HEK293T (cell line): ENCODE data around the gene TET3.

ENCODE experiments used
- CTCF ChIA-PET: fragments of 350-600 bp; formaldehyde crosslinking; extraction: SDS; loops from one replicate; lab custom pipeline; 2021; ENCODE audit warnings: antibody characterized with exemption, inconsistent platforms; lab: Yijun Ruan, JAX
- POLR2A ChIA-PET: fragments of 350-600 bp; formaldehyde crosslinking; extraction: SDS; loops from one replicate; lab custom pipeline; 2020; ENCODE audit warnings: antibody characterized with exemption, inconsistent platforms; lab: Yijun Ruan, JAX
- DNase-seq: peaks from one replicate; pipeline ENCODE4 v3.0.0; 2012; ENCODE audit warnings: mixed read lengths; ENCODE audit errors: extremely low spot score
- ARNT ChIP-seq: fragments of 450-650 bp; IDR thresholded peaks from 2 replicates; pipeline ENCODE4 v1.6.1; 2017; ENCODE audit warnings: mild to moderate bottlenecking
- BHLHE40 ChIP-seq: fragments of 450-650 bp; IDR thresholded peaks from 2 replicates; pipeline ENCODE4 v1.6.1; 2016; ENCODE audit warnings: mild to moderate bottlenecking, moderate library complexity, borderline replicate concordance
- CTBP1 ChIP-seq: fragments of 450-650 bp; IDR thresholded peaks from 2 replicates; pipeline ENCODE4 v1.6.1; 2016; ENCODE audit warnings: borderline replicate concordance
- ELF4 ChIP-seq: fragments of 450-650 bp; IDR thresholded peaks from 2 replicates; pipeline ENCODE4 v1.6.1; 2017; ENCODE audit warnings: antibody characterized with exemption
- FOXA1 ChIP-seq: fragments of 450-650 bp; IDR thresholded peaks from 2 replicates; pipeline ENCODE4 v1.6.1; 2016; ENCODE audit warnings: mild to moderate bottlenecking
- FOXK2 ChIP-seq: fragments of 450-650 bp; IDR thresholded peaks from 2 replicates; pipeline ENCODE4 v1.6.1; 2016; ENCODE audit warnings: mild to moderate bottlenecking
- FOXM1 ChIP-seq: fragments of 450-650 bp; IDR thresholded peaks from 2 replicates; pipeline ENCODE4 v1.6.1; 2017; ENCODE audit warnings: mild to moderate bottlenecking, borderline replicate concordance
- HDGF ChIP-seq: fragments of 450-650 bp; IDR thresholded peaks from 2 replicates; pipeline ENCODE4 v1.6.1; 2017; ENCODE audit warnings: antibody characterized with exemption, borderline replicate concordance
- L3MBTL2 ChIP-seq: fragments of 450-650 bp; conservative IDR thresholded peaks from 2 replicates; pipeline ENCODE4 v1.6.1; 2016; ENCODE audit warnings: mild to moderate bottlenecking
- LEF1 ChIP-seq: fragments of 450-650 bp; IDR thresholded peaks from 2 replicates; pipeline ENCODE4 v1.6.1; 2017; ENCODE audit warnings: mild to moderate bottlenecking, borderline replicate concordance
- NFRKB ChIP-seq: fragments of 450-650 bp; IDR thresholded peaks from 2 replicates; pipeline ENCODE4 v1.6.1; 2016; ENCODE audit warnings: mild to moderate bottlenecking, moderate library complexity
- SP1 ChIP-seq: fragments of 450-650 bp; IDR thresholded peaks from 2 replicates; pipeline ENCODE4 v1.6.1; 2017
- SUZ12 ChIP-seq: fragments of 450-650 bp; IDR thresholded peaks from 2 replicates; pipeline ENCODE4 v1.6.1; 2016; ENCODE audit warnings: mild to moderate bottlenecking
- TARDBP ChIP-seq: fragments of 450-650 bp; IDR thresholded peaks from 2 replicates; pipeline ENCODE4 v1.6.1; 2016
- ZNF384 ChIP-seq: fragments of 450-650 bp; IDR thresholded peaks from 2 replicates; pipeline ENCODE4 v1.6.1; 2016
- TF ChIP-seq, protein P1 (sequence below): fragments of 450-650 bp; IDR thresholded peaks from 2 replicates; pipeline ENCODE4 v1.6.1; 2016

Gene TET3

DNA sequence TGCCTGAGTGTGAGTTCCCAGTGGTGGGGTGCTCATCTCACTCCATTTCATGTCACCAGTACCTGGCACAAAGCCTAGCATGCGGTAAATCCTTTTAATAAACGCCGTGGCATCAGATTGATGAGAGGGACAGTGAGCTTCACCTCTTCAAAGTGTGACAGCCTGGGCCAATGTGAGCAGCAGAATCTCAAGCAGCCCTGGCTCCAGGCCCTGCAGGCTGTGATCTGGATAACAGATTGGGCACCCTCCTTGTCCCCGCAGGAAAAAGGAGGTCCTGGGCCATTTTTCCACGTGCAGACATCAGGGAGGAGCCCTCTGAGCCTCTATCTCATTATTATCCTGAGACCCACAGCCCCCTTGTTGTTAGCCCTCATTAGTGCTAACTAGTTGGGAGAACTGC is 34.8 kb downstream of the TET3 start:
- no peak for TF ChIP-seq ZNF384
- no peak for TF ChIP-seq SUZ12
- TF ChIP-seq ELF4 = no peak
- no peak for TF ChIP-seq SP1
- no peak for TF ChIP-seq FOXM1
- TF ChIP-seq FOXK2 = no peak
- no peak for TF ChIP-seq FOXA1
- no peak for TF ChIP-seq ARNT
- TF ChIP-seq CTBP1 = no peak
- no peak for TF ChIP-seq L3MBTL2
- no peak for TF ChIP-seq HDGF
- TF ChIP-seq, protein P1, sequence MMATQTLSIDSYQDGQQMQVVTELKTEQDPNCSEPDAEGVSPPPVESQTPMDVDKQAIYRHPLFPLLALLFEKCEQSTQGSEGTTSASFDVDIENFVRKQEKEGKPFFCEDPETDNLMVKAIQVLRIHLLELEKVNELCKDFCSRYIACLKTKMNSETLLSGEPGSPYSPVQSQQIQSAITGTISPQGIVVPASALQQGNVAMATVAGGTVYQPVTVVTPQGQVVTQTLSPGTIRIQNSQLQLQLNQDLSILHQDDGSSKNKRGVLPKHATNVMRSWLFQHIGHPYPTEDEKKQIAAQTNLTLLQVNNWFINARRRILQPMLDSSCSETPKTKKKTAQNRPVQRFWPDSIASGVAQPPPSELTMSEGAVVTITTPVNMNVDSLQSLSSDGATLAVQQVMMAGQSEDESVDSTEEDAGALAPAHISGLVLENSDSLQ = no peak
- no peak for TF ChIP-seq BHLHE40
- no peak for TF ChIP-seq TARDBP
- no peak for TF ChIP-seq LEF1
- no peak for TF ChIP-seq NFRKB
- ChIA-PET CTCF (no interaction called here), POLR2A (no interaction called here)
- DNase-seq = no peak

DNA sequence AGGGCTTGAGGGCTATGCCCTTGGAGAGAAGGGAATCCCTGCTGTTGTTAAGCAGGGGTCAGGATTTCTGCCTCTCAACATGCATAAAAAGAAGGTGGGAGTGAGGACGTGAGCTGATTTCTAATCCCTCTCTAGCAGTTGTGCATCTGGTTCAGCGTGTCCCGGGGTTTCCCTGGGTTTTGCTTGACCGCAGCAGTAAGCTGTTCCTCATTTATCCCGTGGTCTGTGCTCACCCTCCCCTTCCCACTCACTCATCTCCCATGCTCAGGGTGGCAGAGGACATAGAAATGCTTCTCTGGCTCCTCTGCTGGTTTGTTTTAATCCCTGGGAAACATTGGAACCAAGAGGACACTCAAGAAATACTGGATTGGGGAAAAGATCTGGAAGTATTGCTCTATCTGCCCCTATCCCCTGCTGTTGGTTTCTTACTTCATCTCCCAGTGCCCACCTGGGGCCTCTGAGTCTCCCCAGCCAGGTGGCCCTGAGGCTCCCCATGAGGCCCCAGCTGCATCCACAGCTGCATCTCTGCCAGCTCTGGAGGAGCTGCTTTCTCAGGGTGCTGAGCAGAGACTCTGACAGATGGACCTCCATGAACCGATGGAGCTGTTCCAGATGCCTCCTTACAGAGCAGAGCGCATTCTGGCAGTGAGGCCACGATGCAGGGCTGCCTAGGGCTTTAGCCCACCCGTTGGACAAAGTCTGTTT is 36.1 kb downstream of the TET3 start:
- TF ChIP-seq ZNF384 (no peak), ELF4 (no peak), L3MBTL2 (no peak), HDGF (no peak), CTBP1 (no peak)
- ChIA-PET CTCF (no interaction called here), POLR2A (no interaction called here)
- DNase-seq = no peak

DNA sequence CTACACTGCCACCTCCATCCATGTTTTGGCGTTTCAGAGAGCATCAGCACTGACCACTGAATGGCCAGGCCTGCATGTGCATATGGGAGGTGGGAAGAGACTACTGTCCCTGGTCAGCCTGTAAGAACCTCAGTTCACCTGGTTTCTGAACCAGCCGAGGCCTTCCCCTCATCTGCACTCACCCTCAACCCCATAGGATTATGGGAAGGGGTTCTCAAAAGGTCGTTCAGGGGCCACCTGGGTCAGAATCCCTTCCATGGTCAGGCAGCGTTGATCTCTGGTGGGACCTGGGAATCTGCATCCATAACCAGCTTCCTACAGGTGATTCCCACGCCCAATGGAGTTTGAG is 36.7 kb downstream of the TET3 start:
- TF ChIP-seq FOXK2 = no peak
- TF ChIP-seq ZNF384 = no peak
- TF ChIP-seq ARNT = no peak
- TF ChIP-seq, protein P1 = no peak
- no peak for TF ChIP-seq FOXM1
- TF ChIP-seq L3MBTL2 = no peak
- TF ChIP-seq SUZ12 = no peak
- TF ChIP-seq TARDBP = no peak
- no peak for TF ChIP-seq NFRKB
- TF ChIP-seq BHLHE40 = no peak
- no peak for TF ChIP-seq FOXA1
- TF ChIP-seq CTBP1 = no peak
- no peak for TF ChIP-seq LEF1
- no peak for TF ChIP-seq SP1
- ChIA-PET POLR2A (no interaction called here), CTCF (no interaction called here)
- DNase-seq = no peak

DNA sequence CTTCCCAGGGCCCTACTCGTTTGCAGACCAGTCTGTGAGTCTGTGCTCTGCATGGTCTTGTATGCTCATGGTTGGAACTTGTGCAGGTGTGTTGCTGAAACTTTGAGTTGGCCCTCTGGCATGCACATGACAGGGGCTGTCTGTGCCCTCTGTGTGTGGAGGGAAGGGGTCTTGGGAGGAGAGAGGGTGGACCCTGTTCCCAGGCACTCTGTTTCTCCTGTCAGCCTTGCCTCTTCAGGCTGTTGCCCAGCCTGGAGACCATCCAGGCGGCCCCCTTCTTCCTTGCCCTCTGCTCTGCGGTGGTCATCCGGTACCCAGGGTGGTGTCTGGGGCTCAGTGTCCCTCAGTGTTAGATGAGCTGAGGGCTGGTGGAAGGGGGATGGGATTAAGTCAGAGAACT is 39.5 kb downstream of the TET3 start:
- ChIA-PET POLR2A (no interaction called here), CTCF (no interaction called here)
- no peak for DNase-seq
- TF ChIP-seq ARNT = no peak

DNA sequence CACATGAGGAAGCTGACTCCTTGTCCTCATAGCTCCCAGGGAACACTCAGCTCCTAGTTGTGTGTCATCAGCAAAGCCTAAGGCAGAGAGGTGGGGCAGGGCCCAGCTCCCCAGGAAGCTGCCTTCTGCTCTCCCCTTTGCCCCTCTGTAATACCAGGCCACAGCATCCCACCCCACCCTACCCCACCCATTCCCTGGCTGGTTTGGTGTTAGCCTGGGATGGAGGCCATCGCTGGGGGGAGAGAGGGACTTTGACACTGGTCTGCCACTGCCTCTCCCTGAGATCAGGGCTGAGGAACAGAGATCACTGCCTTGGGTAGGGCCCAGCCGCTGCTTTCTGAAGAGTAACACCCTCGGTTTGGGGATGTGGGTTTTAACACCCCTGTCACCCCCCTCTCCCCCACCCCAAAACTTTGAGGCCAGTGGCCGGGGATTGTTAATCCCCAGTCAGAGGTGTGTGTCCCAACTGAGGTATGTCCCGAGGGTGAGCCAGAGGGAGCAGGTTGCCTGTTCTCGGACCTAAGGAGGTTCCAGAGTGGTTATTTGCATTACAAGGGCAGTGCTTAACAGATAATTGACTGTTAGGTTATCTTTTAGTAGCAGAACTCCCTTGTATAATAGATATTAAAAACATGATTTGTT is 41.4 kb downstream of the TET3 start:
- no peak for DNase-seq
- POLR2A ChIA-PET = no interaction called here
- TF ChIP-seq L3MBTL2 = no peak
- no peak for TF ChIP-seq SUZ12
- no peak for TF ChIP-seq SP1
- TF ChIP-seq ELF4 = no peak
- TF ChIP-seq ARNT = no peak
- no peak for TF ChIP-seq TARDBP
- TF ChIP-seq ZNF384 = no peak
- TF ChIP-seq FOXM1 = no peak
- TF ChIP-seq, protein P1 = no peak
- no peak for TF ChIP-seq NFRKB
- no peak for TF ChIP-seq FOXA1
- no peak for TF ChIP-seq CTBP1
- CTCF ChIA-PET = no interaction called here

DNA sequence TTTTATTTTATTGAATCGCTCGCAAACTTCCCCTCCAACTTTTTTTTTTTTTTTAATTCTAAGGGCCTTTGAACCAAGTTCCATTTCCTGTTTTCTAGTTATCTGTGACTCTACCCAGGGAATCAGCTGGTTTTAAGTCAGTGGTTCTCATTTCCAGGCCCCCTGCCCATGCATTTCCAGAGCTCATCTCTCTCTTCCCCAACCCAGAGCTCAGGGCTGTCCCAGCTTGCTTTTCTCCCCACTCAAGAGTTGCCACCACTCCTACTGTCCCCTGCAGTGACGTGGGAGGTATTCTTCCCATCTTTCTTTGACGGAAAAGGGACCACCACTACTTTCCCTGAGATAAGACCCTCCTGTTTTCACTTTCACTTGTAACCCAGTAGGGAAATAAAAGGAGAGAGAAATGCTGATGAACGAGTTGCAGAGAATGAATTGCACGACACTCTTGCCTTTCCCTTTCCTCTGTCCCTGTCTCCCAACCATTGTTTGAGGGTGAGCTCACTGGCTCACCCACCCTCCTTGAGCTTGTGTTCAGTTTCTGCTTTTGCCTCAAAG is 42.1 kb downstream of the TET3 start:
- POLR2A ChIA-PET = no interaction called here
- no peak for TF ChIP-seq FOXK2
- no peak for TF ChIP-seq FOXM1
- no peak for TF ChIP-seq SP1
- no peak for TF ChIP-seq BHLHE40
- TF ChIP-seq NFRKB = no peak
- no peak for TF ChIP-seq CTBP1
- TF ChIP-seq SUZ12 = no peak
- no peak for TF ChIP-seq TARDBP
- no peak for TF ChIP-seq LEF1
- TF ChIP-seq ARNT = no peak
- TF ChIP-seq ELF4 = no peak
- CTCF ChIA-PET = no interaction called here
- no peak for DNase-seq

DNA sequence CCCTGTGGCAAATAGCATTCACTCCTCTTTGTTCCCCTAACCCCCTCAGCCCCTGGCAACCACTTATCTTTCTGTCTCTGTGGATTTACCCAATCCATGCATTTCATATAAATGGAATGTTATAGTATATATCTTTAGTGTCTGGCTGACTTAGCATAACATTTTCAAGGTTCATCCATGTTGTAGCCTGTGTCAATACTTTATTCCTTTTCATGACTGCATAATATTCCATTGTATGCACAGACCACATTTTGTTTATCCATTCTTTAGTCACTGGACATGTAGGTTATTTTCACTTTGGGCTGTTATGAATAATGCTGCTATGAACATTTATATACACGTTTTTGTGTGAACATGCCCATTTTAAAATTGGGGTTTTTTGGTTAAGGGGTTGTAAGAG is 42.8 kb downstream of the TET3 start:
- CTCF ChIA-PET = no interaction called here
- no peak for TF ChIP-seq LEF1
- TF ChIP-seq SP1 = no peak
- no peak for TF ChIP-seq HDGF
- no peak for TF ChIP-seq FOXK2
- no peak for TF ChIP-seq FOXA1
- no peak for TF ChIP-seq TARDBP
- TF ChIP-seq CTBP1 = no peak
- TF ChIP-seq BHLHE40 = no peak
- TF ChIP-seq L3MBTL2 = no peak
- no peak for TF ChIP-seq SUZ12
- TF ChIP-seq NFRKB = no peak
- TF ChIP-seq, protein P1 = no peak
- no peak for TF ChIP-seq ZNF384
- TF ChIP-seq FOXM1 = no peak
- no peak for TF ChIP-seq ELF4
- no peak for TF ChIP-seq ARNT
- POLR2A ChIA-PET = no interaction called here

More for the DNA sequence above, 42.8 kb downstream of the TET3 start:
- no peak for DNase-seq
